SW480 (cell line): Measurements from ENCODE around the gene EHBP1.
A peak's percentile ranks its signal among the peaks of the same experiment; 100 is the strongest.

ENCODE experiments used
- DNase-seq: peaks from one replicate; pipeline ENCODE4 v3.0.0-alpha.2; 2016; ENCODE audit warnings: low spot score

Gene EHBP1

GRCh38 chr2:62822549-62822948 lies 117.0 kb downstream of the EHBP1 start:
- DNase-seq = no peak

GRCh38 chr2:62824388-62824787 lies 118.9 kb downstream of the EHBP1 start:
- DNase-seq = no peak

- no peak for DNase-seq
These were observed 120.6 kb downstream of the EHBP1 start for GRCh38 chr2:62826141-62826540.

GRCh38 chr2:62826953-62827675 lies 121.6 kb downstream of the EHBP1 start:
- DNase-seq = no peak

GRCh38 chr2:62831729-62832128 lies 126.2 kb downstream of the EHBP1 start:
- no peak for DNase-seq

- DNase-seq = no peak
These were observed 139.0 kb downstream of the EHBP1 start for GRCh38 chr2:62844311-62845090.

GRCh38 chr2:62845256-62845655 lies 139.7 kb downstream of the EHBP1 start:
- DNase-seq = no peak

GRCh38 chr2:62852254-62852653 lies 146.7 kb downstream of the EHBP1 start:
- no peak for DNase-seq

- DNase-seq = no peak
These were observed 149.3 kb downstream of the EHBP1 start for GRCh38 chr2:62854600-62855514.

- no peak for DNase-seq
These were observed 150.9 kb downstream of the EHBP1 start for GRCh38 chr2:62856228-62857040.

- DNase-seq = no peak
These were observed 151.8 kb downstream of the EHBP1 start for GRCh38 chr2:62857139-62857931.

GRCh38 chr2:62858231-62858832 lies 152.8 kb downstream of the EHBP1 start:
- no peak for DNase-seq

GRCh38 chr2:62868947-62869346 lies 163.4 kb downstream of the EHBP1 start:
- DNase-seq = no peak

- DNase-seq = peak; percentile 80
These were observed 165.5 kb downstream of the EHBP1 start for GRCh38 chr2:62870966-62871365.

GRCh38 chr2:62871506-62871905 lies 166.0 kb downstream of the EHBP1 start:
- DNase-seq = peak; percentile 96

GRCh38 chr2:62873603-62874002 lies 168.1 kb downstream of the EHBP1 start:
- DNase-seq = no peak

- DNase-seq = no peak
These were observed 169.4 kb downstream of the EHBP1 start for GRCh38 chr2:62874881-62875383.

GRCh38 chr2:62881162-62881795 lies 175.8 kb downstream of the EHBP1 start:
- no peak for DNase-seq

- no peak for DNase-seq
These were observed 178.1 kb downstream of the EHBP1 start for GRCh38 chr2:62883629-62884028.

- no peak for DNase-seq
These were observed 178.6 kb downstream of the EHBP1 start for GRCh38 chr2:62884086-62884485.
